Sigmoid colon (tissue), 4 donors: ENCODE data around the gene AMBRA1.
A peak's percentile ranks its signal among the peaks of the same experiment; 100 is the strongest.

ENCODE experiments used
- EP300 ChIP-seq, 4 donors: sonication (generic); formaldehyde crosslinking; IDR thresholded peaks; one replicate each; pipeline ENCODE4 v1.6.1; 2017; ENCODE audit warnings: antibody characterized with exemption in 4 of 4
- POLR2A ChIP-seq, 2 donors: fragments of 450-650 bp; IDR thresholded peaks; one replicate each; pipeline ENCODE4 v1.6.1; 2016; ENCODE audit warnings: antibody characterized with exemption in 2 of 2, mild to moderate bottlenecking in 2 of 2, moderate library complexity in 2 of 2
- POLR2AphosphoS5 ChIP-seq, 4 donors: sonication (generic); formaldehyde crosslinking; IDR thresholded peaks; one replicate each; pipeline ENCODE4 v1.6.1; 2017; ENCODE audit warnings: antibody characterized with exemption in 4 of 4
- TF ChIP-seq, protein P1 (sequence below), 4 experiments: fragments of 450-650 bp in 3 of 4; fragments of 200-600 bp in 1 of 4; IDR thresholded peaks; one replicate each; pipeline ENCODE4 v1.5.1; 2016 to 2019; ENCODE audit warnings: antibody characterized with exemption in 4 of 4, mild to moderate bottlenecking in 3 of 4, moderate library complexity in 2 of 4

DNA sequence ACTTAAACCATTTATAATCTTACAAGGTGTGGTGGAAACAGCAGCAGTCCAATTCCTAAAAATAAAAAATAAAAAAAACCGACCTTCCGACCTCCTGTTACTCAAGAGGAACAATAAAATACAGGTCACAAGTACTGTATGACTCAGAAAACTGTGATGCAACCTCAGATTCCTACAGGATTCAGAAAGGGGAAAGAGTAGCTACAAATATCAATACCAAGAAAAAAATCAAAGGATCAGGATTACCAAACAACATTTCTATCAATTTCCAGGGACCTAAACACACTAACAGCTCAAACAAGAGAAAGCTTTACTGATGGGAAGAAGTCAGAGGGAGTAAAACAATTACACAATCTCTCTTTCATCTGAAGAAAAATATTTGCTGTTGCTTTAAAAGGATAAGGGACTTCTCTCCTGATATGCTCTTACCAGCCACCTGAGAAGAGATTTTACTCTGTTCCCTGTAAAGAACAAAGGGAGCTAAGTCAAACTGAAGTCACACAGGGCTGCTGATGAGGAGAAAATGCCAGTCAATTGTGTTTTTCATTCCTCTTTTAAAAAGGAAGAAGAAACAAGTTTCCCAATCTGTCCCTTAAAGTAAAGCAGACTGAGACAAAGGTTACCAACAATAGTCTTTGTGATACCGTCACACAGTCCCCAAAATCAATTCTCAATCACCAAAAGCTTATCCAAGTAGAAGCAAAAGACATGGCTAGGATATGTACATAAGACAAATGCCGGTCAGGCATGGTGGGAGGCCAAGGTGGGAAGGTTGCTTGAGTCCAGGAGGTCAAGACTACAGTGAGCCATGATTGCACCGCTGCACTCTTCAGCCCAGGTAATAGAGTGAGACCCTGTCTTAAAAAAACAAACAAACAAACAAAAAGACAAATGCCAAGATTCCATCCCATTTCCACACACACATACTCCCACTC is 39.3 kb downstream of the AMBRA1 start:
- no peak for TF ChIP-seq POLR2A (IDR thresholded peaks at IDR 0.05)
- peak; percentile 39 to 73 (median 60) for TF ChIP-seq POLR2AphosphoS5 (IDR thresholded peaks at IDR 0.05)
- TF ChIP-seq, protein P1, sequence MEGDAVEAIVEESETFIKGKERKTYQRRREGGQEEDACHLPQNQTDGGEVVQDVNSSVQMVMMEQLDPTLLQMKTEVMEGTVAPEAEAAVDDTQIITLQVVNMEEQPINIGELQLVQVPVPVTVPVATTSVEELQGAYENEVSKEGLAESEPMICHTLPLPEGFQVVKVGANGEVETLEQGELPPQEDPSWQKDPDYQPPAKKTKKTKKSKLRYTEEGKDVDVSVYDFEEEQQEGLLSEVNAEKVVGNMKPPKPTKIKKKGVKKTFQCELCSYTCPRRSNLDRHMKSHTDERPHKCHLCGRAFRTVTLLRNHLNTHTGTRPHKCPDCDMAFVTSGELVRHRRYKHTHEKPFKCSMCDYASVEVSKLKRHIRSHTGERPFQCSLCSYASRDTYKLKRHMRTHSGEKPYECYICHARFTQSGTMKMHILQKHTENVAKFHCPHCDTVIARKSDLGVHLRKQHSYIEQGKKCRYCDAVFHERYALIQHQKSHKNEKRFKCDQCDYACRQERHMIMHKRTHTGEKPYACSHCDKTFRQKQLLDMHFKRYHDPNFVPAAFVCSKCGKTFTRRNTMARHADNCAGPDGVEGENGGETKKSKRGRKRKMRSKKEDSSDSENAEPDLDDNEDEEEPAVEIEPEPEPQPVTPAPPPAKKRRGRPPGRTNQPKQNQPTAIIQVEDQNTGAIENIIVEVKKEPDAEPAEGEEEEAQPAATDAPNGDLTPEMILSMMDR (IDR thresholded peaks at IDR 0.05): no peak
- TF ChIP-seq EP300 (IDR thresholded peaks at IDR 0.05): peak; percentile 10 to 65 (median 48)
